Measurements from ENCODE around the gene PYGO2.
"Not testable (repeated sequence)": the region's sequence is repeated elsewhere in the genome, so short reads cannot be mapped to it uniquely, and the experiment has no call there.

Gene PYGO2

GRCh38 chr1:154940213-154940560, 21.4 kb downstream of the PYGO2 start:
- no peak for DNase-seq

GRCh38 chr1:154938604-154939399, 22.8 kb downstream of the PYGO2 start:
- DNase-seq, result no peak

- no peak for DNase-seq
These were observed 23.6 kb downstream of the PYGO2 start for GRCh38 chr1:154937988-154938386.

GRCh38 chr1:154937085-154937987, 24.2 kb downstream of the PYGO2 start:
- peak; percentile 93 for DNase-seq

- peak; percentile 97 for DNase-seq
These were observed 25.0 kb downstream of the PYGO2 start, which contains the start of gene PMVK for GRCh38 chr1:154936555-154937084. Gene PMVK (minus strand): TSS chr1:154936719. CDS start chr1:154936685, 34 bp downstream.

GRCh38 chr1:154935749-154936554, 25.6 kb downstream of the PYGO2 start:
- no peak for DNase-seq

GRCh38 chr1:154934358-154934948, 27.1 kb downstream of the PYGO2 start:
- DNase-seq, result no peak

GRCh38 chr1:154931940-154932487, 29.6 kb downstream of the PYGO2 start:
- DNase-seq, result no peak

GRCh38 chr1:154926201-154926600, 35.4 kb downstream of the PYGO2 start:
- DNase-seq, result no peak

- DNase-seq, result no peak
These were observed 36.0 kb downstream of the PYGO2 start for GRCh38 chr1:154925335-154926170.

- DNase-seq, result no peak
These were observed 37.9 kb downstream of the PYGO2 start for GRCh38 chr1:154923695-154924094.

- no peak for DNase-seq
These were observed 48.3 kb downstream of the PYGO2 start for GRCh38 chr1:154913273-154913672.

GRCh38 chr1:154912755-154913154, 48.8 kb downstream of the PYGO2 start:
- no peak for DNase-seq

- no peak for DNase-seq
These were observed 49.7 kb downstream of the PYGO2 start for GRCh38 chr1:154911691-154912550.

- no peak for DNase-seq
These were observed 50.7 kb downstream of the PYGO2 start for GRCh38 chr1:154910851-154911250.

- DNase-seq, result no peak
These were observed 52.6 kb downstream of the PYGO2 start for GRCh38 chr1:154908937-154909336.

- DNase-seq, result not testable (repeated sequence)
These were observed 53.5 kb downstream of the PYGO2 start for GRCh38 chr1:154908129-154908528.

Data from CD4-positive, alpha-beta T cell treated with Interleukin-6 for 4 hours (primary cell).